HG02840 (cell line): ENCODE results near the gene UACA.
"Not testable (repeated sequence)": the region's sequence is repeated elsewhere in the genome, so short reads cannot be mapped to it uniquely, and the experiment has no call there.

Experiments used
- ATAC-seq: cut with Tn5 transposase; IDR thresholded peaks from one replicate; pipeline ENCODE4 v1.9.1; 2021; ENCODE audit warnings: mild to moderate bottlenecking, moderate library complexity, moderate number of reproducible peaks; ENCODE audit not compliant: unreplicated experiment, low FRiP score

Gene UACA

GRCh38 chr15:70754862-70755261, 8.5 kb downstream of the UACA start:
- ATAC-seq = no peak

GRCh38 chr15:70753101-70753829, 10.1 kb downstream of the UACA start:
- ATAC-seq = no peak

GRCh38 chr15:70752193-70752635, 11.1 kb downstream of the UACA start:
- no peak for ATAC-seq

GRCh38 chr15:70750203-70750869, 13.0 kb downstream of the UACA start:
- no peak for ATAC-seq

GRCh38 chr15:70748281-70748747, 15.0 kb downstream of the UACA start:
- no peak for ATAC-seq

- ATAC-seq = not testable (repeated sequence)
Observed at GRCh38 chr15:70746598-70746997, 16.8 kb downstream of the UACA start.

GRCh38 chr15:70742928-70743327, 20.4 kb downstream of the UACA start:
- ATAC-seq = no peak

- ATAC-seq = no peak
Observed at GRCh38 chr15:70741677-70742293, 21.6 kb downstream of the UACA start.

- ATAC-seq = no peak
Observed at GRCh38 chr15:70741107-70741531, 22.2 kb downstream of the UACA start.

- not testable (repeated sequence) for ATAC-seq
Observed at GRCh38 chr15:70735040-70735439, 28.3 kb downstream of the UACA start.

GRCh38 chr15:70729164-70729563, 34.2 kb downstream of the UACA start:
- ATAC-seq = no peak

- no peak for ATAC-seq
Observed at GRCh38 chr15:70726753-70727152, 36.6 kb downstream of the UACA start.

- ATAC-seq = no peak
Observed at GRCh38 chr15:70723927-70724326, 39.4 kb downstream of the UACA start.

- ATAC-seq = no peak
Observed at GRCh38 chr15:70723122-70723422, 40.3 kb downstream of the UACA start.

- ATAC-seq = no peak
Observed at GRCh38 chr15:70722266-70723121, 40.9 kb downstream of the UACA start.

- no peak for ATAC-seq
Observed at GRCh38 chr15:70720228-70721016, 42.9 kb downstream of the UACA start.

GRCh38 chr15:70717237-70717793, 46.0 kb downstream of the UACA start:
- ATAC-seq = no peak

- no peak for ATAC-seq
Observed at GRCh38 chr15:70715840-70716485, 47.4 kb downstream of the UACA start.

GRCh38 chr15:70714565-70714964, 48.8 kb downstream of the UACA start:
- ATAC-seq = no peak
